ENCODE data around the gene S100A9. TPM values are rescaled to one million over a fixed set of nuclear protein-coding genes. Genes with fewer than 3 reads are reported as not detected.
A peak's percentile ranks its signal among the peaks of the same experiment; 100 is the strongest.
"Not testable (repeated sequence)": the region's sequence is repeated elsewhere in the genome, so short reads cannot be mapped to it uniquely, and the experiment has no call there.

The S100A9 gene
- total RNA-seq, 2 donors from 2014 or later = not detected

GRCh38 chr1:153345187-153346076 lies 12.2 kb upstream of the S100A9 start:
- Mint-ChIP-seq H3K27me3 (ENCODE audit: insufficient read depth) (peaks cover 20% of the 10 kb centered on the region), H3K36me3 (ENCODE audit: low read depth) (no peaks in the 10 kb centered on the region), H3K4me3 (no peak overlapping the region), H3K27ac (no peak overlapping the region), H3K4me1 (peaks cover 39% of the 10 kb centered on the region), H3K9me3 (no peaks in the 10 kb centered on the region)
- DNase-seq = no peak
- Histone ChIP-seq H3K27ac (ENCODE audit: low read depth, low read length) (no peak overlapping the region), H3K27me3 (ENCODE audit: control insufficient read depth, insufficient read depth, low read length, poor library complexity, severe bottlenecking) (no peaks in the 10 kb centered on the region), H3K9ac (ENCODE audit: extremely low read depth, low read length, poor library complexity, severe bottlenecking) (no peak overlapping the region), H3K4me1 (ENCODE audit: control insufficient read depth, insufficient read depth, low read length) (peaks cover 12% of the 10 kb centered on the region), H3K9me3 (ENCODE audit: control insufficient read depth, low read length) (no peaks in the 10 kb centered on the region), H3K36me3 (ENCODE audit: control insufficient read depth, insufficient read depth, low read length) (no peaks in the 10 kb centered on the region), H3K4me3 (ENCODE audit: low read length) (no peak overlapping the region)
- TF ChIP-seq CTCF (conservative IDR thresholded peaks at IDR 0.05) = no peak
- 91 to 98% methylated on average over 10 to 14 of the region's 14 CpGs for WGBS, 2 experiments (ENCODE audit: insufficient coverage in 1 of 2, insufficient read length in 1 of 2)

- no peak overlapping the region for H3K27ac Mint-ChIP-seq
- Histone ChIP-seq H3K4me3 (ENCODE audit: low read length) (no peak overlapping the region), H3K27me3 (ENCODE audit: control insufficient read depth, insufficient read depth, low read length, poor library complexity, severe bottlenecking) (no peaks in the 10 kb centered on the region), H3K4me1 (ENCODE audit: control insufficient read depth, insufficient read depth, low read length) (peaks cover 12% of the 10 kb centered on the region), H3K27ac (ENCODE audit: low read depth, low read length) (no peak overlapping the region), H3K9me3 (ENCODE audit: control insufficient read depth, low read length) (no peaks in the 10 kb centered on the region), H3K36me3 (ENCODE audit: control insufficient read depth, insufficient read depth, low read length) (no peaks in the 10 kb centered on the region), H3K9ac (ENCODE audit: extremely low read depth, low read length, poor library complexity, severe bottlenecking) (no peak overlapping the region)
- peak; percentile 17 for DNase-seq
- H3K4me1 Mint-ChIP-seq = peaks cover 46% of the 10 kb centered on the region
- no peak for TF ChIP-seq CTCF (conservative IDR thresholded peaks at IDR 0.05)
- no peak overlapping the region for H3K4me3 Mint-ChIP-seq
- H3K27me3 Mint-ChIP-seq (ENCODE audit: insufficient read depth) = peaks cover 20% of the 10 kb centered on the region
- H3K9me3 Mint-ChIP-seq = no peaks in the 10 kb centered on the region
- H3K36me3 Mint-ChIP-seq (ENCODE audit: low read depth) = no peaks in the 10 kb centered on the region
- 86 to 87% methylated on average over 3 to 6 of the region's 6 CpGs for WGBS, 2 experiments (ENCODE audit: insufficient coverage in 1 of 2, insufficient read length in 1 of 2)
Measured at GRCh38 chr1:153346077-153346723, 11.5 kb upstream of the S100A9 start.

- not testable (repeated sequence) for H3K9me3 ChIP-seq (ENCODE audit: control insufficient read depth, low read length); H3K9ac ChIP-seq (ENCODE audit: extremely low read depth, low read length, poor library complexity, severe bottlenecking); H3K36me3 ChIP-seq (ENCODE audit: control insufficient read depth, insufficient read depth, low read length); H3K36me3 Mint-ChIP-seq (ENCODE audit: low read depth); H3K27ac ChIP-seq (ENCODE audit: low read depth, low read length); H3K4me1 ChIP-seq (ENCODE audit: control insufficient read depth, insufficient read depth, low read length); H3K4me3 Mint-ChIP-seq; H3K9me3 Mint-ChIP-seq; H3K27ac Mint-ChIP-seq; H3K4me3 ChIP-seq (ENCODE audit: low read length); H3K27me3 ChIP-seq (ENCODE audit: control insufficient read depth, insufficient read depth, low read length, poor library complexity, severe bottlenecking)
- H3K27me3 Mint-ChIP-seq (ENCODE audit: insufficient read depth) = peaks cover 20% of the 10 kb centered on the region
- WGBS, 2 experiments (ENCODE audit: insufficient coverage in 1 of 2, insufficient read length in 1 of 2) = 83 to 92% methylated on average over 7 to 14 of the region's 14 CpGs
- DNase-seq = peak; percentile 24
- H3K4me1 Mint-ChIP-seq = peaks cover 41% of the 10 kb centered on the region
Measured at GRCh38 chr1:153347049-153347448, 10.6 kb upstream of the S100A9 start.

Measured in endodermal cell (in vitro differentiated cells).